NCI-H128 (cell line): ENCODE measurements around the gene DBF4B.
"Not testable (repeated sequence)": the region's sequence is repeated elsewhere in the genome, so short reads cannot be mapped to it uniquely, and the experiment has no call there.

Experiments
- DNase-seq: peaks from one replicate; lab custom pipeline; 2025; ENCODE audit not compliant: unreplicated experiment; lab: John Stamatoyannopoulos, UW

DBF4B gene

GRCh38 chr17:44708401-44709263 lies at the start of gene DBF4B:
Gene DBF4B, plus strand, starts transcription at chr17:44708665. Its CDS starts 156 bp downstream, at chr17:44708821.
- DNase-seq, result peak; percentile 79

GRCh38 chr17:44661835-44662234 lies 46.6 kb upstream of the DBF4B start:
- no peak for DNase-seq

GRCh38 chr17:44663095-44663494 lies 45.4 kb upstream of the DBF4B start:
- no peak for DNase-seq

GRCh38 chr17:44664867-44665266 lies 43.6 kb upstream of the DBF4B start:
- DNase-seq, result no peak

GRCh38 chr17:44666006-44666405 lies 42.5 kb upstream of the DBF4B start:
- DNase-seq, result no peak

- no peak for DNase-seq
Observed at GRCh38 chr17:44672479-44673093, 35.9 kb upstream of the DBF4B start.

- DNase-seq, result no peak
Observed at GRCh38 chr17:44673893-44674292, 34.6 kb upstream of the DBF4B start.

- no peak for DNase-seq
Observed at GRCh38 chr17:44677136-44677535, 31.3 kb upstream of the DBF4B start.

- DNase-seq, result not testable (repeated sequence)
Observed at GRCh38 chr17:44683303-44683702, 25.2 kb upstream of the DBF4B start.

GRCh38 chr17:44687756-44688155 lies 20.7 kb upstream of the DBF4B start:
- no peak for DNase-seq

GRCh38 chr17:44688200-44688599 lies 20.3 kb upstream of the DBF4B start:
- no peak for DNase-seq

- DNase-seq, result no peak
Observed at GRCh38 chr17:44688675-44689476, 19.6 kb upstream of the DBF4B start.

- DNase-seq, result peak; percentile 63
Observed at GRCh38 chr17:44689477-44690217, 18.8 kb upstream of the DBF4B start, which contains the start of gene CCDC43. Gene CCDC43, minus strand, starts transcription at chr17:44689776. Its CDS starts 23 bp downstream, at chr17:44689753.

GRCh38 chr17:44690746-44691306 lies 17.6 kb upstream of the DBF4B start:
- not testable (repeated sequence) for DNase-seq

- DNase-seq, result no peak
Observed at GRCh38 chr17:44693609-44694008, 14.9 kb upstream of the DBF4B start.

GRCh38 chr17:44700288-44700687 lies 8.2 kb upstream of the DBF4B start:
- not testable (repeated sequence) for DNase-seq

- DNase-seq, result no peak
Observed at GRCh38 chr17:44707755-44708400, 587 bp upstream of the DBF4B start.

- DNase-seq, result no peak
Observed at GRCh38 chr17:44719444-44719843, 11.0 kb downstream of the DBF4B start.

- no peak for DNase-seq
Observed at GRCh38 chr17:44722254-44722653, 13.8 kb downstream of the DBF4B start.

- not testable (repeated sequence) for DNase-seq
Observed at GRCh38 chr17:44726121-44726520, 17.7 kb downstream of the DBF4B start.
